NT2/D1 (cell line): Measurements from ENCODE around the gene TBC1D5.

Source experiments
- SUZ12 ChIP-seq: IDR thresholded peaks from 2 replicates; pipeline ENCODE4 v1.6.1; 2011; ENCODE audit not compliant: insufficient read length, insufficient read depth; ENCODE audit errors: extremely low read depth
- YY1 ChIP-seq: IDR thresholded peaks from 2 replicates; pipeline ENCODE4 v1.6.1; 2011; ENCODE audit not compliant: insufficient read length, insufficient read depth
- ZNF274 ChIP-seq: IDR thresholded peaks from 2 replicates; pipeline ENCODE4 v1.6.1; 2011; ENCODE audit warnings: mild to moderate bottlenecking, low read depth, low read length

DNA sequence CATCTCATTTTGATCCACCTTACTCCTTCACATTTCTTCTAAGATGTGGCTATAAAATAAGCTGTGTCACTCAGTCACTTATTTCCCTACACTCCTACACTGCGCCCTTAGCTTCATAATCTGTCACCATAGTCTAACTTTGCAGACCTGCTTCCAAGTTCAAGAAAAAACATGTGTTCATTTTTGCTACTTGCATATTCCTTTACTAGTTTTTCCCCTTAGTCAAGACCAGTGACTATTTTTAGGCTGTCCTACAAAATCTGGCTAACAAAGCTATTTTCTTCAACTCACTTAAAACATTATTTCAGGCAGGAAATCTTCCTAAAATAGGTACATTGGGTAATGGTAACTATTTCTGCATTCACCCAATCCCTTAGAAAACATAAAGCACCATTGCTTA lies 272.5 kb downstream of the TBC1D5 start:
- TF ChIP-seq YY1 (no peak), ZNF274 (no peak), SUZ12 (no peak)
